Activated T-helper 17 cell treated with anti-CD3 and anti-CD28 coated beads, Interleukin-2, amount 50 U/mL, for 72 hours (primary cell): ENCODE measurements around the gene INPP4B. TPM values are rescaled to one million over a fixed set of nuclear protein-coding genes. Genes with fewer than 3 reads are reported as not detected.
A peak's percentile ranks its signal among the peaks of the same experiment; 100 is the strongest.

ENCODE experiments used
- ATAC-seq: fragments of 150-1000 bp; cut with Tn5 transposase; replicated peaks from 2 replicates; pipeline ENCODE4 v1.10.0; 2021; ENCODE audit warnings: mild to moderate bottlenecking, moderate library complexity
- H3K27ac Mint-ChIP-seq: one replicate; pipeline ENCODE4 v1.8.0; 2022; ENCODE audit warnings: mixed read lengths
- H3K27me3 Mint-ChIP-seq: one replicate; pipeline ENCODE4 v1.8.0; 2022; ENCODE audit warnings: mixed read lengths
- H3K36me3 Mint-ChIP-seq: one replicate; pipeline ENCODE4 v1.8.0; 2022; ENCODE audit warnings: low read depth, mild to moderate bottlenecking, mixed read lengths
- H3K4me1 Mint-ChIP-seq: one replicate; pipeline ENCODE4 v1.8.0; 2022; ENCODE audit warnings: mixed read lengths
- H3K4me3 Mint-ChIP-seq: one replicate; pipeline ENCODE4 v1.8.0; 2022; ENCODE audit warnings: mild to moderate bottlenecking, mixed read lengths
- H3K9me3 Mint-ChIP-seq: one replicate; pipeline ENCODE4 v1.8.0; 2022; ENCODE audit warnings: mixed read lengths
- total RNA-seq, 2 donors: library from RNA; stranded (reverse); gene quantifications; one replicate each; pipeline ENCODE4 v1.2.3, GENCODE V29; 2022

INPP4B gene
- total RNA-seq, 2 donors from 2014 or later: 53.9 to 65.0 TPM

DNA sequence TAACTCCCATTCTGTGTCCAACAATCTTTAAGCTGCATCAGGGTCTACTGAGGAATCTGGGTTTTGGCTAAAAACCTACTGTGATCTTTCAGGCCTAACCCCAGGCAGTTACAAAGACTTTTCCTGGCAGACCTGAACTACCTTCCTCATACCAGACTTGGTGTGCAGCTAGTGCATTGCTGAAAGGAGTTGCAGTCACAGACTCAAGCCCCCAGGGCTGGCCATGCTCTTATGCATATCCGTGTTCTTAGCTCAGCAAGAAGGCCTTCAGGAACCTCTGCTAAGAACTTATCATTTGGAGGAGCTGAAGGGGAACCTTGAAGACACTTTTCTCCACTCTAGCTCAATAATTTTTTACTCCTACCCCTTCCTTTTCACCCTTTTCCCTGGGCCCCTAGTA is 147.5 kb downstream of the INPP4B start:
- peak overlapping the region; percentile 39 for H3K4me3 Mint-ChIP-seq
- no peak overlapping the region for H3K27ac Mint-ChIP-seq
- no peaks in the 10 kb centered on the region for H3K36me3 Mint-ChIP-seq
- ATAC-seq: no peak
- no peaks in the 10 kb centered on the region for H3K9me3 Mint-ChIP-seq
- peaks cover 46% of the 10 kb centered on the region for H3K4me1 Mint-ChIP-seq
- H3K27me3 Mint-ChIP-seq: no peaks in the 10 kb centered on the region

DNA sequence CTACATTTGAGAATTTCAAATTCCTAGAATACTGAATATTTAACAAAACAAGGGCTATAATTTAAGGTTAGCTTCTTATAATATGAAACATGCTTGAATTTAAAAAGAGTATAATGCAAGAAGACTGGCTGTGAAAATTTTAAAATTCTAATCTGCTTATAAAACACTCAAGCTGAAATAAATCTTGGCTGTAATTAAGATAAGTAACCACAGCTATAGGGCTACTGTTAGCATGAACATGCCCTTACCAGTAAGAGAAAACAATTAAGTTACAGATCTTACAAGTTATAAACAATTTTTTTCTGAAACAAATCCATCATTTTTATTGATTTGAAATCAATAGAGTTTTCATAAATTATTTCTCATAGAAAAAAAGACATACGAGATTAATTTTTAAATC is 148.2 kb downstream of the INPP4B start:
- H3K27me3 Mint-ChIP-seq: no peaks in the 10 kb centered on the region
- ATAC-seq: no peak
- H3K4me1 Mint-ChIP-seq: peaks cover 46% of the 10 kb centered on the region
- H3K27ac Mint-ChIP-seq: no peak overlapping the region
- no peaks in the 10 kb centered on the region for H3K9me3 Mint-ChIP-seq
- no peaks in the 10 kb centered on the region for H3K36me3 Mint-ChIP-seq
- H3K4me3 Mint-ChIP-seq: peak overlapping the region; percentile 39

- Mint-ChIP-seq H3K27ac (peak overlapping the region; percentile 88), H3K9me3 (no peaks in the 10 kb centered on the region), H3K36me3 (no peaks in the 10 kb centered on the region), H3K27me3 (no peaks in the 10 kb centered on the region), H3K4me1 (peaks cover 46% of the 10 kb centered on the region), H3K4me3 (peak overlapping the region; percentile 74)
- ATAC-seq: no peak
Observed at GRCh38 chr4:142697320-142697719, 148.8 kb downstream of the INPP4B start.

- Mint-ChIP-seq H3K9me3 (no peaks in the 10 kb centered on the region), H3K27me3 (no peaks in the 10 kb centered on the region), H3K27ac (peak overlapping the region; percentile 88), H3K36me3 (no peaks in the 10 kb centered on the region), H3K4me3 (peak overlapping the region; percentile 74), H3K4me1 (peaks cover 46% of the 10 kb centered on the region)
- ATAC-seq: peak; percentile 62
Observed at GRCh38 chr4:142696334-142697122, 149.6 kb downstream of the INPP4B start.

GRCh38 chr4:142690406-142691163 is 155.5 kb downstream of the INPP4B start:
- Mint-ChIP-seq H3K4me1 (peaks cover under 1% of the 10 kb centered on the region), H3K36me3 (no peaks in the 10 kb centered on the region)

GRCh38 chr4:142687547-142688275 is 158.4 kb downstream of the INPP4B start:
- Mint-ChIP-seq H3K9me3 (peaks cover 5% of the 10 kb centered on the region), H3K27me3 (no peaks in the 10 kb centered on the region), H3K36me3 (no peaks in the 10 kb centered on the region), H3K4me3 (no peak overlapping the region), H3K27ac (no peak overlapping the region), H3K4me1 (no peaks in the 10 kb centered on the region)
- ATAC-seq: peak; percentile 53

More at GRCh38 chr4:142690406-142691163, 155.5 kb downstream of the INPP4B start:
- no peak overlapping the region for H3K27ac Mint-ChIP-seq
- no peaks in the 10 kb centered on the region for H3K27me3 Mint-ChIP-seq
- no peak overlapping the region for H3K4me3 Mint-ChIP-seq
- no peak for ATAC-seq
- H3K9me3 Mint-ChIP-seq: no peaks in the 10 kb centered on the region

DNA sequence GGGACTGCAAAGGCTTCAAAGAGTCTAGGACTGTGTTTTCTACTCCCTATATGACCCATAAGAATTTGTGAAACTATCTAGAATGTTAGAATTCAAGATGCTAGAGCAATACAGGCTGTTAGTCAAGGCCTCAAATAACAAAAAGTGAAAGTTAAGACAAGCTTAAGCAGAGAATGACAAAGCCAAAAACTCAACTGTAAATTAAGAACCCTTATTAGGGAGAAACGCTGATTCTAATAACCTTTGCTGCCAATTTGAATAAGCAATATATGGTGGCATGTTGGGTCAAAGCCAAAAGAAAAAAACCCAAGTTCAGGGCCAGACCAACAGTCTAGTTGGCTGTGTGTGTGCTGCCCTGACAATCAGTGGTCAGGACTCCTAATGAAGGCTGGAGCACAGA is 160.0 kb downstream of the INPP4B start:
- Mint-ChIP-seq H3K27me3 (no peaks in the 10 kb centered on the region), H3K4me3 (no peak overlapping the region), H3K27ac (no peak overlapping the region), H3K4me1 (no peaks in the 10 kb centered on the region), H3K36me3 (no peaks in the 10 kb centered on the region), H3K9me3 (peaks cover 8% of the 10 kb centered on the region)
- no peak for ATAC-seq

- no peak overlapping the region for H3K27ac Mint-ChIP-seq
- H3K4me1 Mint-ChIP-seq: no peaks in the 10 kb centered on the region
- H3K27me3 Mint-ChIP-seq: no peaks in the 10 kb centered on the region
- peaks cover 8% of the 10 kb centered on the region for H3K9me3 Mint-ChIP-seq
- no peaks in the 10 kb centered on the region for H3K36me3 Mint-ChIP-seq
- H3K4me3 Mint-ChIP-seq: no peak overlapping the region
- no peak for ATAC-seq
Observed at GRCh38 chr4:142683997-142684396, 162.1 kb downstream of the INPP4B start.

DNA sequence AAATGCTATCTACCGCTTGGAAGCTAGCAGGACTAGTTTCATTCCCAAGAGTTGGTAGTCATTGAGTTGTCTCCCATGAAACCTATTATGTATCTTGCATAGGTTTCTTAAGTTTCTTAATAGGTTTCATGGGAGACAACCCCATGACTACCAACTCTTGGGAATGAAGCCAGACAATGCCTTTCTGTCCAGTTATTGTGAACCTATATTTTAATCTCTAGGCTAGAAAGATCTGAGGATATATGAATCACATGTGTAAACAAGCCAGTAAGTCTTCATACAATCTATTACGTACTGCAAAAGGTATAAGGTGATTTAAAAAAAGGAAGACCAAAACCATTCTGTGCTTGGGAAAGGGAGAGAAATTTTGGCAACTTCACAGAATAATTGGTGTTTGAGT is 162.6 kb downstream of the INPP4B start:
- no peaks in the 10 kb centered on the region for H3K27me3 Mint-ChIP-seq

DNA sequence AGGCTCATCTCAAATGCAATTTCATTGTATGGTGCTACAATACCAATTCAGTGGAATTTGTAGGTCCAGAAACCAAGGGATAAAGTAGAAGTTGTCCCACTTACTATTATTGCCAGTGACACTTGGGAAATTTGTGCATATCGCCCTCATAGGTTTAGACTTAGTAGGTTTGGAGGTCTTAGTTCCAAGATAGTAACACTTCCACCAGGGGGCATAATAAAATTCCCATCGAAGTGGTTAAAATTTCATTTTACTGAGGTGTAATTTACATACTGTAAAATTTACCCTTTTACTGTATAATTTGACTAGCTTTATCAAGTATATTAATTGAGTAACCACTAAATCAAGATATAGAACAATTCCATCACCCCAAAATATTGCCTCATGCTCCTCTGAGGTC is 174.6 kb downstream of the INPP4B start:
- H3K36me3 Mint-ChIP-seq: no peaks in the 10 kb centered on the region
- H3K4me3 Mint-ChIP-seq: no peak overlapping the region
- H3K27me3 Mint-ChIP-seq: no peaks in the 10 kb centered on the region
- peaks cover 37% of the 10 kb centered on the region for H3K9me3 Mint-ChIP-seq
- no peak overlapping the region for H3K27ac Mint-ChIP-seq
- no peak for ATAC-seq
- no peaks in the 10 kb centered on the region for H3K4me1 Mint-ChIP-seq

More for the DNA sequence above, 162.6 kb downstream of the INPP4B start:
- Mint-ChIP-seq H3K4me1 (no peaks in the 10 kb centered on the region), H3K36me3 (no peaks in the 10 kb centered on the region), H3K27ac (no peak overlapping the region), H3K4me3 (no peak overlapping the region), H3K9me3 (peaks cover 8% of the 10 kb centered on the region)
- no peak for ATAC-seq

GRCh38 chr4:142663828-142664227 is 182.3 kb downstream of the INPP4B start:
- ATAC-seq: no peak
- H3K9me3 Mint-ChIP-seq: peaks cover 18% of the 10 kb centered on the region
- H3K27me3 Mint-ChIP-seq: no peaks in the 10 kb centered on the region
- peaks cover 20% of the 10 kb centered on the region for H3K36me3 Mint-ChIP-seq
- H3K27ac Mint-ChIP-seq: no peak overlapping the region
- H3K4me1 Mint-ChIP-seq: no peaks in the 10 kb centered on the region
- no peak overlapping the region for H3K4me3 Mint-ChIP-seq

DNA sequence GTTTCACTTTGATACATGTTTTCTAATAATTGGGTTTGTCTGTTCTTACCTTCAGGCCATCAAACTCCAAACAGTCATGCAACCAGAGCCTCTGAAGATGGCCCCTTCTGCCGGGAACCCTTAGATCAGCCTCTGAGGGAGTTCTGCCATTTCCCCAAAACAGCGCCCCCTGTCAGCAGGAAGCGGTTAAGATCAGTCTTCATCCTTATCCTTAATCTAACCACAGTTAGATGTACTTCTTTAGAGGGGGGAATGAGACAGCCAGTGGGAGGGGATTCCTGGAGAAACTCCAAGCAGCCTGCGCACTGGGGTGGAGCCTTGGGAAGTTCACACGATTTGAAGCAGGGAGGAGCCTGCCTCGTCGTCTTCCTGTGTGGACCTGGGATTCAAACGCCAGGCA is 185.4 kb downstream of the INPP4B start:
- no peak overlapping the region for H3K4me3 Mint-ChIP-seq
- H3K27ac Mint-ChIP-seq: no peak overlapping the region
- H3K4me1 Mint-ChIP-seq: no peaks in the 10 kb centered on the region
- no peak for ATAC-seq
- H3K27me3 Mint-ChIP-seq: no peaks in the 10 kb centered on the region
- peaks cover 9% of the 10 kb centered on the region for H3K9me3 Mint-ChIP-seq
- peaks cover 29% of the 10 kb centered on the region for H3K36me3 Mint-ChIP-seq

DNA sequence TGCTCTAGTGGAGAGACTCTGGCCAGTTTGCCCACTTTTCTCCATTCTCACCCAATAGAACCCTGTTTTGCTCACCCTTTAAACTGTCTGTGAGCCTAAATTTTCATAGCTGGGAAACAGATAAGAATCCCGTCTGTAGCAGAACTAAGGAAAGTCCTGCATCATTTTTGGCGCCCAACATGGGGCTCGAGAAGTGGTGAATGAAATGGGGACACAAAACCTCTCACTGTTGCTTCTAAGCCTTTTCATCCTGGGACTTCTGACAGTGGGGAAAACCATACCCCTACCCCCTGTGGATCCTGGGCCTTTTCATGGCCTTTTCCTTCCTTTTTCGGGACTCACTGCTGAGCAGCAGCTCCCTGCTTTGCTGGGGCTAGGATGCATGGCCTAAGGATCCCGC is 189.9 kb downstream of the INPP4B start:
- Mint-ChIP-seq H3K4me1 (no peaks in the 10 kb centered on the region), H3K27ac (no peak overlapping the region), H3K4me3 (no peak overlapping the region), H3K36me3 (peaks cover 9% of the 10 kb centered on the region), H3K9me3 (peaks cover 20% of the 10 kb centered on the region), H3K27me3 (no peaks in the 10 kb centered on the region)
- no peak for ATAC-seq

DNA sequence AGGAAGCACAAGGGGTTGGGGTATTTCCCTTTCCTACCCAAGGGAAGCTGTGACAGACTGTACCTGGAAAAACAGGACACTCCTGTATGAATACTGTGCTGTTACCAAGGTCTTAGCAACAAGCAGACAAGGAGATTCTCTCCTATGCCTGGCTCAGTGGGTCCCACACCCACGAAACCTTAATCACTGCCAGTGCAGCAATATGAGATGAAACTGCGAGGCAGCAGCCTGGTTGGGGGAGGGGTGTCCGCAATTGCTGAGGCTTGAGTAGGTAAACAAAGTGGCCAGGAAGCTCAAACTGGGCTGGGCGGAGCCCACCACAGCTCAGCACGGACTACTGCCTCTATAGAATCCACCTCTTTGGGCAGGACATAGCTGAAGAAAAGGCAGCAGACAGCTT is 197.7 kb downstream of the INPP4B start:
- no peaks in the 10 kb centered on the region for H3K36me3 Mint-ChIP-seq
- peaks cover 23% of the 10 kb centered on the region for H3K9me3 Mint-ChIP-seq
- no peak for ATAC-seq
- no peaks in the 10 kb centered on the region for H3K27me3 Mint-ChIP-seq
- no peaks in the 10 kb centered on the region for H3K4me1 Mint-ChIP-seq
- H3K27ac Mint-ChIP-seq: no peak overlapping the region
- no peak overlapping the region for H3K4me3 Mint-ChIP-seq
